NCI-H748 (cell line): Measurements from ENCODE around the gene GHR.
"Not testable (repeated sequence)": the region's sequence is repeated elsewhere in the genome, so short reads cannot be mapped to it uniquely, and the experiment has no call there.

Experiments used
- DNase-seq: peaks from one replicate; lab custom pipeline; 2025; ENCODE audit not compliant: unreplicated experiment; lab: John Stamatoyannopoulos, UW

The GHR gene

DNA sequence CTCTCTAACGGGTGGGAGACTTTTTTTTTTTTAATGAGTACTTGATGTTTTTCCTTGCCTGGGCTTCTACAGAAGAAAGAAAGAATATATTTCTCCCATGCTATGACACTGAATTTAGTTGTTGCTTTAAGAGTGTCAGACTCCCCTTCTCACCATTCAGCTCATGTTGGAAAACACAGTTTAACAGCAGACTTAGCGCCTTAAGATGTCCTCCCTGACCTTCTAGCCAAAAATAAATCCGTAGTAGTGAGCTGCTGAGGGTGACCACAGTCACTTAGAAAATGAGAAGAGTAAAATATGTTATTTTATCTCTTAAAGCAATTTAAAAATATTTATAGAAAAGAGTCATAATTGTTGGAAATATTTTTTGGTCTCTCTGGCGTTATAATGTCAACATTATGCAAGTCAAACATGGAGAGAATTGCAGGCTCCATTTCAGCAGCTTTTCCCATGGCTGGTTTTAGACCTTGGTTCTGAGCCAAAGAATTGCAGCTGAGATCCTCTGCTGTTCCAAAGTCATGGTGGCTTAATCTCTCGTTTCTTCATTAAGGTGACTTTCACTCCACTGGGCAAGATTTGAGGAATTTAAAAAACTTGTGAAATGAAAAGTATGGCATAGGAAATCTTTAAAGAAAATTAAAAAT lies 143.5 kb downstream of the GHR start:
- DNase-seq = peak; percentile 33

DNA sequence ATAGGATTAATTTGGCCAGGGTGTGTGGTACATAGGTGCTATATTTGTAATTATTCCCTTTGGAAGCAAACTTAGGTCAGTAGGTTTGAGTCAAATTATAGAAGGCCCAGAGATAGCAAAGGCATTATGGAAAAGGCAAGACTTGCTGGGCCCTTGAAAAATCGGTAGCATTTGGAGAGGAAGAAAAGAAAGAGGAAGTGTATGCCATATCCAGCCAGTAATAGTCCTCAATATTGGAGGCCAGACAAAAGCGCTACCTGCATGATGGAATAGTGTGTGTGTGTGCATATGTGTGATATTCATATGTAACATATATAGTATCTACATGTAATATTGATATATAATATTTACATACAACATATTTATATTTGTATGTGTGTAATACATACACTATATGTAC lies 146.1 kb downstream of the GHR start:
- no peak for DNase-seq

GRCh38 chr5:42569953-42570548 lies 146.8 kb downstream of the GHR start:
- no peak for DNase-seq

DNA sequence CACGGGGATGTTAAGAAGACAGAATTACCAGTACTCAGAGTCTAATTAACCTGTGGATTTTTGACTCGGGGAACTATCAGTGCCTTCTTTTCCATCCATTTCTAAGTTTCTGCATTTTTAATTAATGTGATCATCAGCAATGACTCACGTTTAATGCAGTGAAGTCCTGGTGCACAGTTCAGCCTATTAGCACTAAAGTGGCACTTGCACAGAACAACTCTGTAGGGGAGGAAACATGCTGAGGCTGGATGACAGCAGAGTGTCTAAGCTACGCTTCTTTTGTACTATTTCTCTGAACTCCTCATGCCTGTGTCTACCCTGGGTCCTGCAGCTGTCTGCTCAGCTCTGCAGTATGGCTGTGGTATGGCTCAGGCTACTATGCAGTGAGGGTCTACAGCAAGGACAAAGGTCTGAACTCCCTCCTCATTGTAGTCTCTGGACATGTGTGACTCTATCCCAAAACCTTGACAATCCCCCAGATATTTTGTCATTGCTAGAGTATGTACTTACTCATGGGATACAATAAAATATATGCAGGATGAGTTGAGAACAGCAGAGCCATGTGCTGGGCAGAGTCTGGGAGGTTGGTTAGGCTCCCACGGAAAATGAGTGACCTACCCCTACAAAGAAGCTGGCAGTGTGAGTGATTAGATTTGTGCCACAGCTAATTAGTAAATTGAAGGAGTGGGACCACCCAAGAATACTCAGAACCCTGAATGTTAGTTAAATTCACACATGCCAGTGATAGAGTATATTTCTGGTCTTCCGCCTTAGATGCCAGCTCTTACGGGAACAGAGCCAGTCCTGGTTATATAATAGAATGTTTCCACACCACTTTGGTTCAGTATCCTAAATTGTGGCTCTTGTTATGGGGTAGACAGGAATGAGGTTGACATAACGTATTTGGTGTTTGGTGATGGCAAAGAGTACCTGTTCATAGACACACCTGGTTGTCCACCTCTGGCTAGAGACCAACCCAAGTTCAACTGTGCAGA lies 148.0 kb downstream of the GHR start:
- no peak for DNase-seq

DNA sequence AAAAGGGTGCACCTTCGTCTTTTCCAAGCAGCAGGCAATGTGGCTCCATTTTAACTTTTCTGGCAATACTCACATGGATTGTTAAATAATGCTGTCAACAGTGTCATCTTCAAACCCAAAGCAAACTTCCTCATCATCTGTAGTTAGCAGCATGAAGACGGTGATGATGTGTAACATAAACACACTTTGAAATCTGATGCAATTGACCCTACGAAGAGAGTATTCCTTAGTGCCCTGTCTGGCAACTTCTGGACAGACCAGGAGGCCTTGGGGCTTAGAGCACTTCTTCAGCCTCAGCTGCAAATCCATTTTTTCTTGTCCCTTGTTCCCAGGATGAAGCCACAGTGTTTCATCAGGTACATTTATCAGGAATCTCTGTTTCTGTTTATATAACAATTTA lies 149.1 kb downstream of the GHR start:
- DNase-seq = no peak

DNA sequence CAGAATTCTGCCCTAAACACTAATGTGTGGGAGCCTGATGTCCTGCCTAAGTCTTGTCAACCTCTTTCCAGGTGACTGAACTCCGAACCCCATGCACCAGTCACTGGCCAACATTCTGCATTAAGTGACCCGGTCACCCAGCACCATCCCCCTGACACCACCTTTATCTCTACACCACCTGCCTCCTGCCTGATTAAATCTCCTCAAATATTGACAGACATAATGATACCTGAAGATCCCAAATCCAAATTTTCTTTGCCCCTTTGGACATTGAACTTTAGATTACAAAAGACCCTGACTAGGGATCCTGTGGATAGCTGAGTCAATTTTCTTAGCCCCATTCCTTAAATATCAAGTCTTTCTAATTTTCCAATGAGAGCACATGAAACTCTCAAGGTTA lies 150.1 kb downstream of the GHR start:
- DNase-seq = no peak

- not testable (repeated sequence) for DNase-seq
These were observed 152.7 kb downstream of the GHR start for GRCh38 chr5:42575914-42576313.

DNA sequence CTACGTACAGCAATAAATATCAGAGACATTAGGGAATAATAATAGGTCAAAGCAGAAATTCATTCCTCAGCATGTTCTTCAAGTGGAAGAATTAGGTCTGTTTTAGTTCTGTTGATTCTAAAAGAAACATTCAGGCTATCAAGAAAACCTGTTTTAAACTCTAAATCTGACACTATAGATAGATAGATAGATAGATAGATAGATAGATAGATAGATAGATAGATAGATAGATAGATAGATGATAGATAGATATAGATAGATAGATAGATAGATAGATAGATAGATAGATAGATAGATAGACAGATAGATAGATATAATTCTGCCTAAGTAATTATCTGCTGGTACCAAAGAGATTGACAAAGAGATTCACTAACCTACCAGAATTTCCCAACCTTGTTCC lies 155.7 kb downstream of the GHR start:
- DNase-seq = not testable (repeated sequence)

DNA sequence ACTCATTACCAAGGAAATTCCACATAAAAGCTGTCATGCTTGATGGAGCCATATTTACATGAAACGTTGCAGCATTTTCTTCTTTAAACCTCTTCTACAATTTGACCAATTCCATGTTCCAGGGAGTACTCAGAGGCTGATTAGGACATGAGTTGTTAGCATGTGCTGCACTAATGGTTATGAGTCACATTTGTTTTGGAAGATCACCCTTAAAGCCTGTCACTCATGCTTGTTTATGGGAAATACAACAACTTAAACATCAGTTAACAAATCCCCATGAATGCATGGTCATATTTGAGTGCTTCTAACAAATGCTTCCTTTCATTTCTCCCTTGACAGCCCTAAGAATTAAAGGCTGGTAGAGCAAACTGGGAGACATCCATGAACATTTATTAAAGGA lies 156.1 kb downstream of the GHR start:
- peak; percentile 44 for DNase-seq

GRCh38 chr5:42581845-42582244 lies 158.6 kb downstream of the GHR start:
- DNase-seq = no peak

- no peak for DNase-seq
These were observed 159.5 kb downstream of the GHR start for GRCh38 chr5:42582723-42583122.

DNA sequence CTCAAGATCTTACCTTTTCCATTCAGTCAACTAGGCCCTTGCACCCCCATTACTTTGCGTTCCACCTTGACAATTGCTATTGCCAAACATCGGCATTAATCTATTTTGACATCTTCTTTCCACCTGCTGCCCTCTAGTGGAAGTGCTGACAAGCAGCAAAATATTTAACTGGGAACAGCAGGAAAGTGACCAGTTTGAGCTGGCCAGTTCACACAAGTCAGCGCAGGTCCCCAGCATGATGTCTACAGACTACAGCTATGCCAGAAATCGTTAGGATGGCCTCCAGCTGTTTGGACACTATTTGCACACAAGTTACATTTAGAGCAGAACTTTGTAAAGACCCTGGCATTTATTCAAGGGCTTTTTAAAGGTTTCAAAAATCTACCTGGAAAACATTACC lies 160.1 kb downstream of the GHR start:
- peak; percentile 87 for DNase-seq

DNA sequence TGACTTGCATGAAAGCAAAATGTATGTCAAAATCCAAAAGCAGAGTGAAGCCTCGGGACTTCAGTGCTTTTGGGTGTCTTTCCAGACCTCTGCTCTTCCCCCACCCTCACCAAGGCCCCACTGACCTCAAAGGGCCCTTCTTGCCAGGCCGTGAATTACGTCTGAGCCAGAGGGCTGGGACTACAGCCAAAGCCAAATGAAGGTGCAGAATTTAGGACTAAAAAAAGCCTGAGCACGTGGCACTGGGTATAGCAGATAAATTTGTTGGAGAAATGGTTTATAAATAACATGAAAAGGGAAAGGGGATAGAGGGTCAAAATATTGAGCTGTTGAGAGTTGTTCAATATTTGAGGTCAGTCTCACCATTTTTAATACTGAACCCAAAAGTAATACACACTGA lies 163.4 kb downstream of the GHR start:
- DNase-seq = no peak

- no peak for DNase-seq
These were observed 164.0 kb downstream of the GHR start for GRCh38 chr5:42587096-42587723.

DNA sequence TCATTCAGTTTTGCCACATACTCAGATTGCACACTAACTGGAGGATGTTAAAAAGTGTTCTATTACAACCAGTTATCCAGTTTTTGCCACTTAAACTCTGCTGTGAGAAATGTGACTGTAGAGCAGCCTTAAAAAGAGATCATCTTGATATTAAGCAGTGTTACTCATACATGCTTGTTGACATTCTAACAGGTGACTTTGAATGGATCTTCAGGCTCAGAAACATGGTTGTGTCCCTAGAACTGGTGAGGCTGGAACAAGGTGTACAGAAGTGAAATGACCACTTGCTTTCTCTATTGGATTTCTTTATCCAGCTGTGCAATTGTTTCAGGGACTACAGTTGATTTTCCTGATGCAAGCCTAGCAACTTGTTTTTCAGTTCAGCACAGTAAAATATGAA lies 167.3 kb downstream of the GHR start:
- no peak for DNase-seq

DNA sequence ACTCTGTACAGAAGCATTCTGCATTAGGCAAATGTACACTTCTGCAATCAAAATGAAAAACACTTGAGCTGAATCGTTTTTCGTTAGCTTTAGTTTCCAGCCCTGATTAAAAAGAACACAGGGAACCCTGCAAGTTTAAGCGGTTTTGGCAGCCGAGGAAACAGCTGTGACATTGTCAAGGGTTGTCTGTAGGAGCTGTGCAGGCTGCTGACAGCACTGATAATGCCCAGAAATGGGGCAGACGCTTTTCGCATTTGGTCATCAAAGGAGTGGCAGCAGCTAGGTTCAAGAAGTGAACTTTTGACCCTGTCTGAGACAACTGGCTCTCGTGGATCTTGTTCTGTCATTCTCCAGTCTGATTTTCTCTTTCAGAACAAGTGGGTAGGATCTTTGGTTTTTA lies 167.8 kb downstream of the GHR start:
- peak; percentile 34 for DNase-seq

DNA sequence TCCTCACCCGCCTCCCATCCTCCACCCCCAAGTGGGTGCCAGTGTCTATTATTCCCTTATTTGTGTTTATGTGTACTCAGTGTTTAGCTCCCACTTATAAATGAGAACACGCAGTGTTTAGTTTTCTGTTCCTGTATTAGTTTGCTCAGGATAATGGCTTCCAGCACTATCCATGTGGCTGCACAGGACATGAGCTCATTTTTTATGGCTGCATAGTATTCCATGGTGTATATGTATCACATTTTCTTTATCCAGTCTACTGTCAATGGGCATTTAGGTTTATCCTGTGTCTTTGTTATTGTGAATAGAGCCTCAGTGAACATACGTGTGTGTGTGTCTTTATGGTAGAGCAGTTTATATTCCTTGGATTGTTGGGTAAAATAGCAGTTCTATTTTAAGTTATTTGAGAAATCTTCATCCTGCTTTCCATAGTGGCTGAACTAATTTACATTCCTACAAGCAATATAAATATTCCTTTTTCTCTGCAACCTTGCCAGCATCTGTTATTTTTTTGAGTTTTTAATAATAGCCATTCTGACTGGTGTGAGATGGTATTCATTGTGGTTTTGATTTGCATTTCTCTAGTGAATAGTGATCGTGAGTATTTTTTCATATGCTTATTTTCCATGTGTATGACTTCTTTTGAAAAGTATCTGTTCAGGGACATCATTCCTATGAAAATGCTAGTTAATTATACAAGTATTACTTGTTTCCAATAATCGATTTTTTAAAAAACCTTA lies 169.3 kb downstream of the GHR start:
- DNase-seq = no peak

- DNase-seq = no peak
These were observed 170.4 kb downstream of the GHR start for GRCh38 chr5:42593591-42593990.

GRCh38 chr5:42595597-42595996 lies 172.4 kb downstream of the GHR start:
- peak; percentile 91 for DNase-seq

GRCh38 chr5:42596817-42597216 lies 173.6 kb downstream of the GHR start:
- no peak for DNase-seq
